Panc1 (cell line): ENCODE data around the gene ALKBH2.

ENCODE experiments used
- POLR2AphosphoS5 ChIP-seq: IDR thresholded peaks from 2 replicates; pipeline ENCODE4 v1.6.1; 2012; ENCODE audit warnings: mild to moderate bottlenecking, low read depth, low read length, moderate library complexity
- SIN3A ChIP-seq: IDR thresholded peaks from 2 replicates; pipeline ENCODE4 v1.6.1; 2012; ENCODE audit warnings: low read depth, mild to moderate bottlenecking, low read length, moderate library complexity, borderline replicate concordance; ENCODE audit not compliant: insufficient read depth
- TCF7L2 ChIP-seq: IDR thresholded peaks from 2 replicates; pipeline ENCODE4 v1.6.1; 2011; ENCODE audit warnings: mild to moderate bottlenecking, low read depth, low read length, inconsistent platforms
- TF ChIP-seq, protein P1 (sequence below): fragments of 450-650 bp; IDR thresholded peaks from 2 replicates; pipeline ENCODE4 v1.5.1; 2017; ENCODE audit warnings: mild to moderate bottlenecking
- TF ChIP-seq, protein P2 (sequence below), 2 experiments: IDR thresholded peaks; 2 replicates each; pipeline ENCODE4 v1.6.1; 2011 to 2012; ENCODE audit warnings: low read depth in 2 of 2, control low read depth in 1 of 2, low read length in 1 of 2, mild to moderate bottlenecking in 1 of 2, moderate library complexity in 1 of 2; ENCODE audit not compliant: insufficient read depth in 1 of 2

DNA sequence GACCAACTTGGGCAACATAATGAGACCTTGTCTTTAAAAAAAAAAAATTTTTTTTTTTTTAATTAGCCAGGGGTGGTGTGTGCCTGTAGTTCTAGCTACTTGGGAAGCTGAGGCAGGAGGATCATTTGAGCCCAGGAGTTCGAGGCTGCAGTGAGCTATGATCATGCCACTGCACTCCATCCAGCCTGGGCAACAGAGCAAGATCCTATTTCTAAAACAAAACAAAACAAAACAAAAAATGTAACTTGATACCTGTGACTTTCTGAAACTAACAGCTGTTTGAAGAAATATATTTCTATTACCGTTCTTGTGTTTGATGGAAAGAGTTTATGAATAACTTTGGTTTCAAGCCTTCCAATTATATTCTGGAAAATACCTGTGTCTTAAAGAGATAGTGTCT, 21.4 kb upstream of the ALKBH2 start:
- TF ChIP-seq, protein P1, sequence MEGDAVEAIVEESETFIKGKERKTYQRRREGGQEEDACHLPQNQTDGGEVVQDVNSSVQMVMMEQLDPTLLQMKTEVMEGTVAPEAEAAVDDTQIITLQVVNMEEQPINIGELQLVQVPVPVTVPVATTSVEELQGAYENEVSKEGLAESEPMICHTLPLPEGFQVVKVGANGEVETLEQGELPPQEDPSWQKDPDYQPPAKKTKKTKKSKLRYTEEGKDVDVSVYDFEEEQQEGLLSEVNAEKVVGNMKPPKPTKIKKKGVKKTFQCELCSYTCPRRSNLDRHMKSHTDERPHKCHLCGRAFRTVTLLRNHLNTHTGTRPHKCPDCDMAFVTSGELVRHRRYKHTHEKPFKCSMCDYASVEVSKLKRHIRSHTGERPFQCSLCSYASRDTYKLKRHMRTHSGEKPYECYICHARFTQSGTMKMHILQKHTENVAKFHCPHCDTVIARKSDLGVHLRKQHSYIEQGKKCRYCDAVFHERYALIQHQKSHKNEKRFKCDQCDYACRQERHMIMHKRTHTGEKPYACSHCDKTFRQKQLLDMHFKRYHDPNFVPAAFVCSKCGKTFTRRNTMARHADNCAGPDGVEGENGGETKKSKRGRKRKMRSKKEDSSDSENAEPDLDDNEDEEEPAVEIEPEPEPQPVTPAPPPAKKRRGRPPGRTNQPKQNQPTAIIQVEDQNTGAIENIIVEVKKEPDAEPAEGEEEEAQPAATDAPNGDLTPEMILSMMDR: no peak
- TF ChIP-seq TCF7L2: no peak
- TF ChIP-seq POLR2AphosphoS5: no peak
- TF ChIP-seq, protein P2, sequence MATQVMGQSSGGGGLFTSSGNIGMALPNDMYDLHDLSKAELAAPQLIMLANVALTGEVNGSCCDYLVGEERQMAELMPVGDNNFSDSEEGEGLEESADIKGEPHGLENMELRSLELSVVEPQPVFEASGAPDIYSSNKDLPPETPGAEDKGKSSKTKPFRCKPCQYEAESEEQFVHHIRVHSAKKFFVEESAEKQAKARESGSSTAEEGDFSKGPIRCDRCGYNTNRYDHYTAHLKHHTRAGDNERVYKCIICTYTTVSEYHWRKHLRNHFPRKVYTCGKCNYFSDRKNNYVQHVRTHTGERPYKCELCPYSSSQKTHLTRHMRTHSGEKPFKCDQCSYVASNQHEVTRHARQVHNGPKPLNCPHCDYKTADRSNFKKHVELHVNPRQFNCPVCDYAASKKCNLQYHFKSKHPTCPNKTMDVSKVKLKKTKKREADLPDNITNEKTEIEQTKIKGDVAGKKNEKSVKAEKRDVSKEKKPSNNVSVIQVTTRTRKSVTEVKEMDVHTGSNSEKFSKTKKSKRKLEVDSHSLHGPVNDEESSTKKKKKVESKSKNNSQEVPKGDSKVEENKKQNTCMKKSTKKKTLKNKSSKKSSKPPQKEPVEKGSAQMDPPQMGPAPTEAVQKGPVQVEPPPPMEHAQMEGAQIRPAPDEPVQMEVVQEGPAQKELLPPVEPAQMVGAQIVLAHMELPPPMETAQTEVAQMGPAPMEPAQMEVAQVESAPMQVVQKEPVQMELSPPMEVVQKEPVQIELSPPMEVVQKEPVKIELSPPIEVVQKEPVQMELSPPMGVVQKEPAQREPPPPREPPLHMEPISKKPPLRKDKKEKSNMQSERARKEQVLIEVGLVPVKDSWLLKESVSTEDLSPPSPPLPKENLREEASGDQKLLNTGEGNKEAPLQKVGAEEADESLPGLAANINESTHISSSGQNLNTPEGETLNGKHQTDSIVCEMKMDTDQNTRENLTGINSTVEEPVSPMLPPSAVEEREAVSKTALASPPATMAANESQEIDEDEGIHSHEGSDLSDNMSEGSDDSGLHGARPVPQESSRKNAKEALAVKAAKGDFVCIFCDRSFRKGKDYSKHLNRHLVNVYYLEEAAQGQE (IDR thresholded peaks at IDR 0.05; ENCODE audit: insufficient read depth in 1 of 2, low read depth in 2 of 2, low read length in 1 of 2): no peak
- no peak for TF ChIP-seq SIN3A
